ENCODE data around the gene KTN1. TPM values are rescaled to one million over a fixed set of nuclear protein-coding genes. Genes with fewer than 3 reads are reported as not detected.

Gene KTN1
- total and polyA plus RNA-seq, 8 donors = 29.0 to 98.1 (median 71.3) TPM

DNA sequence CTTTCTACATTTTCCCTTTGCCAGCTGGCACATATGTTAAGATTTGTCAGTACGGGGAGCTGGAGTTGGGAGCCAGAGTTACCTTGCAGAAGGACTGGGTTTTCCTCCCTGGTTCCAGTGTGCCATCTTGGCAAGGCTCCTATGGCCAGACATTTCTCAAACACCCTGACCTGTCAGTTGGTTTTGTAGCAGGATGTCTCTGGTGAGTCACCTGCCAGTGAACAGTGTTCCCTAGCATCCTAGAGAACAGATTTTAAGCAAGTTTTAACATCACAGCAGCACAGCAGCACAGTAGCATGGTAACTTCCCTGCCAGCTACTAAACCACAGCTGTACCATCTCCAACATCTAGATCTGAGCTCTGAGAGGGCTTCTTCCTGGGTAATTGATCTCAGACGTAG, 26.2 kb upstream of the KTN1 start:
- intact Hi-C loops (cut with DNase I) = no loop called here
- TF ChIP-seq, protein P1, sequence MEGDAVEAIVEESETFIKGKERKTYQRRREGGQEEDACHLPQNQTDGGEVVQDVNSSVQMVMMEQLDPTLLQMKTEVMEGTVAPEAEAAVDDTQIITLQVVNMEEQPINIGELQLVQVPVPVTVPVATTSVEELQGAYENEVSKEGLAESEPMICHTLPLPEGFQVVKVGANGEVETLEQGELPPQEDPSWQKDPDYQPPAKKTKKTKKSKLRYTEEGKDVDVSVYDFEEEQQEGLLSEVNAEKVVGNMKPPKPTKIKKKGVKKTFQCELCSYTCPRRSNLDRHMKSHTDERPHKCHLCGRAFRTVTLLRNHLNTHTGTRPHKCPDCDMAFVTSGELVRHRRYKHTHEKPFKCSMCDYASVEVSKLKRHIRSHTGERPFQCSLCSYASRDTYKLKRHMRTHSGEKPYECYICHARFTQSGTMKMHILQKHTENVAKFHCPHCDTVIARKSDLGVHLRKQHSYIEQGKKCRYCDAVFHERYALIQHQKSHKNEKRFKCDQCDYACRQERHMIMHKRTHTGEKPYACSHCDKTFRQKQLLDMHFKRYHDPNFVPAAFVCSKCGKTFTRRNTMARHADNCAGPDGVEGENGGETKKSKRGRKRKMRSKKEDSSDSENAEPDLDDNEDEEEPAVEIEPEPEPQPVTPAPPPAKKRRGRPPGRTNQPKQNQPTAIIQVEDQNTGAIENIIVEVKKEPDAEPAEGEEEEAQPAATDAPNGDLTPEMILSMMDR (IDR thresholded peaks at IDR 0.05) = no peak
- no peak for DNase-seq
- H3K9me3 ChIP-seq = no peaks in the 10 kb centered on the region
- no peak overlapping the region for H3K4me3 ChIP-seq
- H3K27me3 ChIP-seq = no peaks in the 10 kb centered on the region
- H3K4me1 ChIP-seq = no peaks in the 10 kb centered on the region
- H3K27ac ChIP-seq = no peak overlapping the region
- no peak for ATAC-seq
- H3K36me3 ChIP-seq = no peaks in the 10 kb centered on the region
- WGBS, 2 donors = 83 to 91% methylated on average over 2 of the region's 2 CpGs
- no peak for FAIRE-seq

- DNase-seq (peak; percentile 69 to 92 (median 84)), FAIRE-seq (no peak), ATAC-seq (peak; percentile 86 to 94 (median 91))
- H3K9me3 ChIP-seq = no peaks in the 10 kb centered on the region
- 24 to 28% methylated on average over 3 of the region's 3 CpGs for WGBS, 2 donors
- intact Hi-C loops (cut with DNase I) = no loop called here
- TF ChIP-seq, protein P1 (IDR thresholded peaks at IDR 0.05) = no peak
- H3K27me3 ChIP-seq = no peaks in the 10 kb centered on the region
- no peaks in the 10 kb centered on the region for H3K36me3 ChIP-seq
- H3K4me3 ChIP-seq = no peak overlapping the region
- no peak overlapping the region for H3K27ac ChIP-seq
- no peaks in the 10 kb centered on the region for H3K4me1 ChIP-seq
These were observed 22.9 kb upstream of the KTN1 start for GRCh38 chr14:55556929-55557623.

- H3K36me3 ChIP-seq = no peaks in the 10 kb centered on the region
- TF ChIP-seq, protein P1 (IDR thresholded peaks at IDR 0.05) = no peak
- no peaks in the 10 kb centered on the region for H3K4me1 ChIP-seq
- DNase-seq (no peak), FAIRE-seq (no peak), ATAC-seq (no peak)
- WGBS, 2 donors = 69 to 84% methylated on average over 3 of the region's 3 CpGs
- intact Hi-C loops (cut with DNase I) = no loop called here
- H3K27me3 ChIP-seq = no peaks in the 10 kb centered on the region
- H3K9me3 ChIP-seq = no peaks in the 10 kb centered on the region
- no peak overlapping the region for H3K27ac ChIP-seq
- H3K4me3 ChIP-seq = no peak overlapping the region
These were observed 17.9 kb upstream of the KTN1 start for GRCh38 chr14:55562135-55562534.

DNA sequence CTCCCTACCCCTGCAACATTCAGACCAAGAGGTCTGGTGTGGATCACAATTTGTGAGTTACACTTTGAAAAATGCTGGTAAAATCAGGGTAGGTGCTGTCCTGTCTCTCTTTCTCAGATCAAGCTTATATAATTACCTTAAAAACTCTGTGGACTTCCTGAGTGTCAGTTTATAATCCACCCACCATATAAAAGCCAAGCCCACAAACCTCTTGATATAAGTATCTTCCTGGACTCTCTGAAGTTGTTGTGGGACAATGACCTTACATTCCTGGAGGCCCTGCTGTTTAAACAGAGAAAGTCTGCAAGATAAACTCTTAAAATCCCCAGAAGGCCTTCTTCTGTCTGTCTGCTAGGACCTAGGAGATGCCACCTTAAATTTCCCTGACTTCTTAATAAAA, 11.4 kb upstream of the KTN1 start:
- no peak for ATAC-seq
- H3K27ac ChIP-seq = no peak overlapping the region

More for the DNA sequence above, 11.4 kb upstream of the KTN1 start:
- no peak for DNase-seq
- TF ChIP-seq, protein P1 (IDR thresholded peaks at IDR 0.05) = no peak
- Histone ChIP-seq H3K4me1 (no peaks in the 10 kb centered on the region), H3K36me3 (no peaks in the 10 kb centered on the region), H3K9me3 (no peaks in the 10 kb centered on the region), H3K27me3 (no peaks in the 10 kb centered on the region), H3K4me3 (no peak overlapping the region)
- intact Hi-C loops (cut with DNase I) = no loop called here
- FAIRE-seq = no peak
